ENCODE data around the gene GALNT2.

The GALNT2 gene

DNA sequence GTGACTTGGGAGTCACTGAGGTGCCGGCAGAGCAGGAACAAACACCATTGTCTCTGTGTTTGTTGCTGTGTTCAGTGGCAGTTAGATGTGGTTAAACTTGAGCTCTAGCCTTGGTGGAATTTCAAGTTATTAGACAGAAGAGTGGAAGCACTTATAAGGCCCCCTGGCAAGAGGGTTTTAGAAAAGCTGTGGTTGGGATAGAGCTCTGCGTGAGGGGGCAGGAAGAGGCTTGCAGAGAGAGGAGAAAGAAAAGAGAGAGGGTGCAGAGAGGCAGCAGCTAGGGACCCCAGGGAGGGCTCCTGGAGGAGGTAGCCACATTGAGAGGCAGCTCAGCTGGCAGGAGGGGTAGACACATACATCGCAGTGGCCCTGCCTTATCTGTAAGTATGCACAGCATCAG lies 128.2 kb downstream of the GALNT2 start:
- DNase-seq = no peak

DNA sequence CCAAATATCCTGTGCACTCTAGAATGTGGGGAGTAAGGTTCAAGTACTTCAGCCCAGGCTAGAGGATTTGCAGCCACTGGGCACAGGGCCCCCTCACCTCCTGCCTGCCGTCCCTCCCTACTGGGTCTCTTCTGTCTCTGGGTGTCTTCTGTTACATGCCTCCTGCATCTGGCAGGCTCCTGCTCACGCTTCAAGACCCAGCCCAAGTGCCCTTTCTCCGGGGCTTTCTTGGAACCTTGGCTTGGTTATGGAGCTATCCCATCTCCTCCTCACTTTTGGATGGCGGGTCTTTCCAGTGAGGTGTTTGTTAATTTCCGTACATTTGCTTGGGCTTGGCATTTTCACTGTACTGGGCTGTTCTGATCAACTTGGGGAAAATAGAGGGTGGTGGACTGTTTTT lies 129.0 kb downstream of the GALNT2 start:
- DNase-seq = no peak

DNA sequence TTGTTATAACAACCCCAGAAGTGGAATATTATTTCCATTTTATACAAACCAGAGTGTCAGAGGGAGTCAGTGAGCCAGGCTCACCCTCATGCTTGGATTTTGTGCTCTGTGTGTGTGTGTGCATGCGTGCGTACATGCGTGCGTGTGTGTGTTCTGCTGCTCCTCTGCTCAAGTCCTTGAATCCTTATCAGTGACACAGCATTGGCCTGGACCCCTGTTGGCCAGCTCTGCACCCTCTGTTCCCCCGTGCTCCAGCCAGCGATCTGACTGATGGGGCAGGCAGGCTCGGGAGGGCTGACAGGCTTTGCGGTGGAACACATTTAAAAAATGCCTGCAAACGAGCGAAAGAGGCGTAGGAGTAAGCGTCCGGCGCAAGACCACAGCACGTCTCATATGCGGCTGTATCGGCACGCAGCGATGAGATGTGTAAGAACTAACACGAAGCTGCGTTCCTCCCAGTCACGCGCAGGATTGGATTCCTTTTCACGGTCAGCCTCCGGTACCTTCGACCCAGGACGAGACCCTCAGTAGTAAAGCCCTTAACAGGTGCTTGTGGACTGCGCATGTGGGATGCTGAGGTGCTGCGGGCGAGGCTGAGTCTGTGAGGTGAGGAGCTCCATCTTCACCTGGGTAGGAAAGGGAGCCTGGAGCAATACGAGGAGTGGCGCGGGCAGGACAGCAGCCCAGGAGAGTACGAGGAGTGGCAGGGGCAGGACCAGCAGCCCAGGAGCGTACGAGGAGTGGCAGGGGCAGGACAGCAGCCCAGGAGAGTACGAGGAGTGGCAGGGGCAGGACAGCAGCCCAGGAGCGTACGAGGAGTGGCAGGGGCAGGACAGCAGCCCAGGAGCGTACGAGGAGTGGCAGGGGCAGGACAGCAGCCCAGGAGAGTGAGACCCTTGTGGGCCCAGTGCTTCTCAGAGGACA lies 130.9 kb downstream of the GALNT2 start:
- DNase-seq = no peak

DNA sequence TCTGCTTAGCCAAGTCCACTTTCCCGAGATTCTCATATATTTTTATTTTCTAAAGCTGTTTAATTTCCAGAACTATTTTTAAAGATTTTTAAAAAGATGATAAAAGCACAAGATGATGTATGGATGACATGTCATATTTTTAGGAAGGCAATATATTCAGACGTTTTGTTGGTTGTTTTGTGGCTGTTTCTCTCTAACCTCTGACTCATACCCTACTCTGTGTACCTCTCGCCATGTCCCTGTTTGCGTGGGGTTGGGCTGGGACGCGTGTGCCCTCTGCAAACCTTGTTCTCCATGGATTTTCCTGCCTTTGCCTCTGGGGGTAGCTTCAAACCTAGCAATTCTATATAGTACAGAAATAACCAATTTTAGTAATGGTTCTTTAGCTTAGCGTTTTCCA lies 132.0 kb downstream of the GALNT2 start:
- DNase-seq = no peak

DNA sequence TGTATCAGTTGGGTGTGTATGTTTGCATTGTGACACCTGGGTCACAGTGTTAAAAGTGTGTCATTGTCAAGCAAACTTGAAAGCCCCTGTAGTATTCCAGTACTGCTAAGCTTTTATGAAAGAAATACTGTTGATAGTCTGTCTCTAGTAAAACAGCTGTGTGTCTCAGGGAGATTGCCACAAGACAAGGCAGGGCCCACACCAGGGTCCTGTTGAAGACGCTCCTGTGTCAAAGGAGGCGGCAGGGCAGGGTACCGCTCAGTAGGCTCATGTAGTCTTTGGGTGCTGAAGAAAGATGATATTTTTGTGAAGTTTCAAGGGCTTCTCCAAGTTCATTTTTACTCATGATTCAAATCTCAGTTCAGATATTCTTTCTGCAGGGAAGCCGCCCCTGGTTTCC lies 132.5 kb downstream of the GALNT2 start:
- DNase-seq = no peak

DNA sequence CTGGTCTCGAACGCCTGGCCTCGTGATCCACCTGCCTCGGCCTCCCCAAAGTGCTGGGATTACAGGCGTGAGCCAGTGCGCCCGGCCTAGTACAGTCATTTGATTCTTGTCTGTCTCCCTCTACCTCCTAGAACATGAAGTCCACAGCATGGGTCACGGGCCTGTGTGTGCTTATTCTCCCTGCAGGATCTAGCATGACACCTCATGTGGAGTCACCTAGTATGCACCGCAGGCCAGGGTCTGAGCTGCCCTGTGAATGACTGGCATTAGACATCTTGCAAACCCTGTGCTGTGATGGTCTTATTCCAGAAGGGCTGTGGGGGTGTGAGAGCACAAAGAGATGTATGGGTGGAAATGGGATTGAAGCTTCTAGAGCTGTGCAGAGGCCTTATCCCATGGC lies 133.2 kb downstream of the GALNT2 start:
- DNase-seq = no peak

DNA sequence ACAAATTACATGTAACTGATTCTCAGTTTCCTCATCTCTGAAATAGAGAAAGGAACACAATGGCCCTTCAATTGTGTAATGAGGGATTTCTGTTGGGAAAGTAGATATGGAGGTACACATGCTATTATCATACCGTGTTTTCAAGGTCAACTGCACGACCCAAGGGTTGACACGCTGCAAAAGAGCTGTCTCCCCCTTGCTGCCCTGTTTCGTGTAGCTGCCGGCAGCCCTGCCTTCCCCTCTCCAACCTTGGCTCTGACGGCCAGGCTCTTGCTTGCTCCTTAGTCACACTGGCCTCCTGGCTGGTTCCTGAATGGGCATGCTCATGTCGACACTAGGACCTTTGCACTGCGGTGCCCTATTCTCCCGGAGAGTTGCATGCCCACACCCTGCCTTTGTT lies 134.4 kb downstream of the GALNT2 start:
- no peak for DNase-seq

DNA sequence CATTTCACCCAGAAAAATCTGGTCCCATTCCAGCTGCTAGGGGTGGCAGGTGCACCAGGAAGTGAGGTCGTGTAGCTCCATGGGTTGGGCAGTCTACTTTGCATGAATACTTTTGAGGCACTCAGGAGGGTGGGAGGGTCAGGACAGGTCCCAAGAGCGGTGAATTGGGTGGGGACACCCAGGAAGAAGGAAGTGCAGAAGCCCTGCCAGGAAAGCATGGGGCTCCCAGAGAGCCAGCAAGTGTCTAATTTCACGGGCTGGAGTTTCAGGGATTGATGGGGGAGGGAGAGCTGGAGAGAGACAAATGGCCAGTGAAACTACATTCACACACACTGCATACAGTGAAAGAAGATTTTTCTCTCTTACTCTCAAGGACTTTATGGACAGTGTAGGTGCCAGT lies 137.8 kb downstream of the GALNT2 start:
- no peak for DNase-seq

DNA sequence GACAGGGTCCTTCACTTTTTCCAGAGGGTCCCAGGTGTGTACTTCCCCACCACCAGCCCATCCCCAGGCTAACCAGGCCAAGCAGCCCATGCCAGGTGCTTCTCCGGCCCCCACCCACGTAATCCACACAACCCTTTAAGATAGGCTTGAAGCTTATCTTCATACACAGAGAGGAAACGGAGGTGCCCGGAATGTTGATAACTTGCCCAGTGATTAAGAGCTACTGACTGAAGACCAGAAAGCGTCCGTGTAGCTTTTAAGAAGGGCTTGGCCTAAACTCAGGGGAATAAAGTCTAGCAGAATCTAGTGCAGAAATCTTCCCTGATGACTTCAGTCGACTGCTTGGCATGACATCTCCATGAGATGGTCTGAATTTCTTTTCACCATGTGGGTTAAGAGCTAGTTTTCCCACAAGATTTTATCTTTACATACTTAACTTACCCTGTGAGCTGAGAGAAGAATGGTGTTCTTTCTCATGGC lies 138.7 kb downstream of the GALNT2 start:
- no peak for DNase-seq

DNA sequence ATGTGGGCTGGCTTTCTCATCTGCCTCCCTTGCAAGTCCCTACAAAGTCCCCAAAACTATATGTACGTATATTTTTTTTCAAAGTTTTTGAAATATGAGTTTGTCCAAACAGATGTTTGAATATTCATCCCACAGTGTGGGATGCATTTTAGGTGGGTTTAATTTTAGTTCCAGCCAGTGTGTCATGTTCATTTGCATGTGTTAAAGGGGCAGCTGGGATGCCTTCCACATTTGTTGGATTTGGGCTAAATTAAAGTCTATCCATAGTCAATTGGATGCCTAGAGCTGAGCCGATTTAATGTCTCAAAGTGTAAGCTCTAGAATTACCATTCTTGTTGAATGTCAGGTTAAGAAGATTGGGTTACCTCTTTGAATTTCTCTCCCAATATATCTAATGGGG lies 139.2 kb downstream of the GALNT2 start:
- no peak for DNase-seq

DNA sequence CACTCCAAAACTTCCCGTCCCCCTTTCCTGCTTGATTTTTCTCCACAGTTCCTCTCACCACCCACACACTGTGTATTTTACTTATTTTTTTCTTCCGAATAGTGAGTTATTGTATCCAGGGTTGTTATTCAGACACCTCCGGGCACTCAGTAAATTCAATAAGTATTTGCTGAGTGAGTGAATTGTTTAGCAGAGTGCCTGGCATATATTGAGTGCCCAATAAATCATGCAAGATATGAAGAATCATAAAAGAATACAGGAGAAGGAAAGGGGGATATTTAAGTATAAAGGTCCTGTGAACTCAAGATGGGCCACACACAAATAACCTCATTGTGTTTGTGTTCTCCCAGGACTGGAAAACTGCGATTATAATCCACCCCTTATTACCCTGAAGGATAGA lies 139.9 kb downstream of the GALNT2 start:
- DNase-seq = no peak

DNA sequence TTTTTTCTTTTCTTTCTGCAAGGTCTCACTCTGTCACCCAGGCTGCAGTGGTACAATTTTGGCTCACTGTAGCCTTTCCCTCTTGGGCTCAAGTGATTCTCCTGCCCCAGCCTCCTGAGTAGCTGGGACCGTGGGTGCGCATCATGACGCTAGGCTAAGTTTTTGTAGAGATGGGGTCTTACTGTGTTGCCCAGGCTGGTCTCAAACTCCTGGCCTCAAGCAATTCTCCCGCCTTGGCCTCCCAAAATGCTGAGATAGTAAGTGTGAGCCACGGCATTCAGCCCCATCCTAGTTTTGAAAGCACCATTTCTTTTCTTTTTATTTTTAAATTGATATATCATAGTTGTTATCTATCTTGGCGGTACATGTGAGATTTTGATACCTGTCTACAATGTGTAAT lies 140.6 kb downstream of the GALNT2 start:
- DNase-seq = no peak

DNA sequence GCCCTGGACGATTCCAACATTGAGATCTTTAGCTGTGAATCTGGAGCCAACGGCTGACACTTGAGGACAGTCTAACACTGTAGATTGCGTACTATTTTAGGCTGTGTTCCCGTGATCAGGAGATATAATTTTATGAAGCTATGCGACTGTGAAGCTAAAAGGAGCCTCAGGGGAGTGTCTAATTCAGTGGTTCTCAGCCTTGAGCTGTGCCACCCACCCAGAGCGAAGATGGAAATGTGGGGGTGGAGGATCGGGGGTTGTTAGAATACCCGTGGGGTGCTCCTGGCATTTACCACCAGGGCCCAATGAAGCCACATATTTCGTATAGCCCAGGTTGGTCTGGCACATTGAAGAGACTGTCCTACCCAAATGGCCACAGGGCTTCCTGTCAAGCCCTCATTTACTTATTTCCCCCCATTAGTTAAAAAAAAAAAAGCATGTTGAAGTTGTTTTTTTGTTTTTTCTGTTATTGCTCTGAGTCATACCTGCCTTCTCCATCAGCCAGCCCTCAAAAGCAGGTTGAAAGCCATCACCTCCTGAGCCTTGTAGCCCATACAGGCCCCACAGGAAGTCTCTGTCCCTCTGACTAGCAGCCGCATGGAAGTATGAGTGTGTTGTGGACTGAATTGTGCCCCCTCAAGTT lies 141.7 kb downstream of the GALNT2 start:
- peak in 1 of 2 donors; percentile 11 for DNase-seq

DNA sequence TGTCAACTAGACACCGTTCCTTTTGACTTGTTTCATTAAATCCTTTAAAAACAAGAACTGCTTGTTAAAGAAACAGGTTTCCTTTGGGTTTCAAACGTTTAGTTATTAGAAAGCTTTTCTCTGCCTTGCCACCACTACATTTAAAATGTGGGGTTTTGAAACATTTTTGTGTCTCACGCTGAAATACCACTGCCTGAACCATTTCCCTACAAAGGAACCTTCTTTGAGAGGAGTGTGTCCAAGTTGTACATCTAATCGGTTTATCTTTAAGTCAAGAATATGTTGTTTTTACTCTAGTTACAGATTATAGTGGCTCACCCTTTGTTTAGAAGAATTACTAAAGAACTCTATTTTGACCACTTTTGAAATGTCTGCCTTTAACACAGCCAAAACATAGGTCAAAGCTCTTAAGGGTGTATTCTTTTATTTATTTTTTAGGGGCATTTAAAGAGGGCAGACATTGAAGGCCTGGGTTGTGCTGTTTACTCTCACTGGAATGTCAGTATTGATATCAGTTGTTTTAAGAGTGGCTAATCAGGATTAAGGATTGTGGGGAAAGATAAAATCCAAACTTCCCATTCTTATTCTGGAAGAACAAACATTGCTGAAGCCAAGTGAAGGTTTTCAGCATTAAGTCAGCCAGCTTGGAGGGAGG lies 143.4 kb downstream of the GALNT2 start:
- no peak for DNase-seq

DNA sequence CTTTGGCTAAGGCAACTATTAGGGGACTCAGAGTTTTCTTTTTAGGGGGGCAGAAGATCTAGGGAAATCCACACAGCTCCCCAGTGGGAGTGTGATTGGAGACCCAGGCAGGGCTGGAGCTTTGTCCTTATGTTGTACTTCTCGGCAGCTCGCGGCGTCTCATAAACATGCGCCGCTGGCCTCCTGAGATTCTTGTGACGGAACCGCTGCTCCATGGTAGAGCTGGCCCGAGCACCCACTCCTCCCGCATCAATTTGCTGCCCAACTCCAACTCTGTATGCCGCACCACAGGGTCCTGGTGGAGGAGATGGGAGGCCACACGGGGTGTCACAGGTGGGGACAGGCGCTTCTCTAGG lies 143.9 kb downstream of the GALNT2 start:
- no peak for DNase-seq

DNA sequence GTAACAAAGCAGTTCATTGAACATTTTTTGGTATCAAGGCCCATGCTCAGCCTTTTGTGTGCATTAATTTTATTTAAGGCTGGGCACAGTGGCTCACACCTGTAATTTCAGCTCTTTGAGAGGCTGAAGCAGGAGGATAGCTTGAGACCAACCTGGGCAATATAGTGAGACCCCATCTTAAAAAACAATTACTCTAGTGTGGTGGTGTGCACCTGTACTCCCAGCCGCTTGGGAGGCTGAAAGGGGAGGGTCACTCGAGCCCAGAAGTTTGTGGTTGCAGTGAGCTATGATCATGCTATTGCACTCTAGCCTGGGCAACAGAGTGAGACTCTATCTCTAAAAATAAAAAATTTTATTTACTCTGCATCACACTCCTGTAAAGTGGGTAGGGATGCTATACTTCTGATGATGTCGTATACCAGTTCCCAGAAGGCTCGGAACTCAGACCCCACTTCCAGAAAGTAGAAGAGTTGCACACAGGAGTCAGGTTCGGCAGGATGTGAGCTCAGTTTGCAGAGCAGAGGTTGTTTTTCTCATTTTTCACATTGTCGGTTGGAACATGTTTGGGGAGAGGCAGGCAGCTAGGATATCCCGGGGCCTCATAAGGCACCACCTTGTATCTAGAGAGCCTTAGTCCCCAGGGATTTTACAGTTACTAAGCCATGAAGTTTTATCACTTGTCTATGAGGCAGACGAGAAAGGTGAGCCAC lies 144.6 kb downstream of the GALNT2 start:
- DNase-seq = no peak

DNA sequence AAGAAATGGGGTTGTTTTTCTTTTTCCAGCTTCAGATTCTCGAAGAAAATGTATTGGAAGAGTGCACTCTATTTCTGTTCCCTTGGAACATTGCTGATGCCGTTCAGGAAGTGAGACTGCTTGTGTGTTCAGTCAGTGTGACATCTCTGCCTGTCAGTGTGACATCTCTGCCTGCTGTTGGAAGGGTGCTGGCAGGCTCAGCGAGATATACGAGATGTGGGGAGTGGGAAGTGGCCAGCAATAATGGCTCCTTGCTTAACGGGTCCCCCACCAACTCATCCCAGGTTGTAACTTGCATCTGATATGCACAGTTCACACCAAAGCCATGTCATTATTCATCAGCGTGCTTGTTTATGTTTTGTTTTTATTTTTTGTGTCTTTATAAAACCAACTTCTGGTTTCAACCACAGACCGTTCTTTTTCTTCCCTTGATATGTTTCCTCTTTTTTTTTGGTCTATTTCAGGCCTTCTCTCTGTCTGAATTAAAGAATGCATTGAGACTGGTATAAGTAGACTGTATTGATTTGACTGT lies 145.4 kb downstream of the GALNT2 start:
- DNase-seq = peak; percentile 10 to 32

DNA sequence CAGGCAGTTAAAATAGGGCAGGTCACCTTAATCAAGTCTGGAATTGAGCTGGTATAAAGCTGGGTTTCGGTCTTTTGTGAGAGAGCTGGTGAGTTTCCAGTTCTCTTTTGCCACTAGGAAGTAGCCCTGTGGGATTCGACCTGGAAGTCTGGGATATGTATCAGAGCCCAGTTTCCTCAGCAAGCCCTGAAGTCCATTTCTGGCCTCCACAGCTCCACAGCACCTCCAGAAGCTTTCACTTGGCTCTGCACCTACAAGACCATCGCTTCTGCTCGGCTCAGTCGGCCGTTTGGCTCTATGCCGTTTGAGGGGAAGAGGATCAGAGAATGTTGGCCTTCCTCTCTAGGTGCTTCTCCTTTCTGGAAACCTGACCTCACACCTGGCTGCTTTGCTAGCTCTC lies 148.0 kb downstream of the GALNT2 start:
- DNase-seq = no peak

DNA sequence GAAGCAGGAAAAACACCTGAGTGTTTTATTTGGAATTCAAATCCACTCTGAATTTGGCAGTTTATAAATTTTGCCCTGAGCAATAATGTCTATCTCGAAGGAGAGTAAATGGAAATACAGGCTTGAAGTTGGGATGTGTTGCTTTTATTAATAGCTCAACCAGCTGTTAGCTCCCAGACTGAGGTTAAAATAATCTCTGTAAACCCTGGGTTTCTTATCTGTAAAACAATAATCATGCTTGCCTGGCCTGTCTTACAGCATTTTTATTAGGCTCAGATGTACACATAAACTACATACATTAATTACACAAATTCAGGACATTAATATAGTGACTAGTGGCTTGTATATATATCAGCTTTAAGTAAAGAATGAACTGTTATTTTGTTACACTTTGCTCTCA lies 148.5 kb downstream of the GALNT2 start:
- DNase-seq = no peak

DNA sequence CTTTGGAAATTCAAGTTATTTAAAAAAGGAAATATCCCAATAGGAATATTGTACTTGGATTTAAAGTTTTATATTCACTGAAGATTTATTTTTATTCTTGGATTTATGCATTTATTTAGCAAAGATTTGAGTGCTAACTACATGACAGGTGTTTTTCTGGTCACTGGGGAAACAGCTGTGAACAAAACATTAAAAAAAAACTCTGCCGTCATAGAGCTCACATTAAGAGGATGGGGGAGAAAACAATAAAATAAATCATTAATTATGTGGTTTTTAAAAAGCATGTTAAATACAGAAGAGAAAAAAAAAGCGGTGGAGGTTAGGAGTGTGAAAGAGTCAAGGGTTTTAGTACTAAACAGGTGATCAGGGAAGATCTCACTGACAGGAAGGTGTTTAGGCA lies 149.9 kb downstream of the GALNT2 start:
- no peak for DNase-seq

DNA sequence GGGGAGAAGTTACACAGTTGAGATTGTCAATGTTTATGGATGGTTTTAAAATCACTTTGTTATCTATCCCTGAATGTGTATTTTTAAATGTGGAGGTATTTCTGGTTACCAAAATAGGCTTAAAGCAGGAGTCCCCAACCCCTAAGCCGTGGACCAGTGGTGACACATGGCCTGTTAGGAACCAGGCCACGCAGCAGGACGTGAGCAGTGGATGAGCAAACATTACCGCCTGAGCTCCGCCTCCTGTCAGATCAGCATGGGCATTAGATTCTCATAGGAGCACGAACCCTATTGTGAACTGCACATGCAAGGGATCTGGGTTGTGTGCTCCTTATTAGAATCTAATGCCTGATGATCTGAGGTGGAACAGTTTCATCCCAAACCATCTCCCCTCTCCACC lies 151.6 kb downstream of the GALNT2 start:
- no peak for DNase-seq

DNA sequence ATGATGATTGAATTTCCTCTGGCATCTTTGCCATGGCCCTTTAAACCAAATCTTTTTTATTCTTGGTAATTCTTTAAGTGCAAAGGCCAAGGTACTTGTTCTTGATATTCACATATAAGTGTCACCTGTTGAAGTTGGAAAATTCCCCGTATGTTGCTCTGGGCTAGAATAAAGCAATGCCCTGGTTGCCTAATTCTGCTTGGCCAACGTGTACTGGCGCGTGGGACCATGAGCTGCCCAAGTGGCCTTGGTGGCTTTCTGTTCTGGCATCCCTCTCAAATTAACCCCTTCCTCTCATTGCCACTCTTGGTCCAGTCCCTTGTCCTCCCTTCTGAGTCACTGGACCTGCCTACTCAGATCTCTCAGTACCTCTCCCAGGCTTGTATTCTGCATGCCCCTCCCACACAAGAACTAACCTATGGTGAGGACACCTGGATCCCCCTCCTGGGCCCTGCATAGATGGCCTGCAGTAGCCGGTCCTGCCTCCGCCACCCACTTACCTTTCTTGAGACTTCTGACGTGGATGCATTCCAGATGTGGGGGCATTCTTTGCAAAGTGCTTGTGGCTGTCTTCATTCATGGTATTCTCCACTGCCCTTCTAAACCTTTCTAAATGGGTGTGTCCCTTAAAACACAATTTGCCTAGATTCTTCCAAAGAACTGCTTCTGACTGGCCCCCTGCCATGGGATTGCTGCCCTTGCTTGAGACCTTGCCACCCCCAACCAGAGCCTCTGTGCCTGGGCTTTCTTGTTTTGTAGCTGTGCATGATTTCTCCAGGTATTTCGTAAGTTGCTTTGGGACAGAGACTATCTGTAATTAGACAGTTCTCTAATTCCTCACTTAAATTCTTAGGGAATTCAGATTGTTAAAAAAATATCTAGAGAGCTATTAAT lies 152.4 kb downstream of the GALNT2 start:
- no peak for DNase-seq

All from CD4-positive, alpha-beta T cell treated with Interleukin-4 for 1 hour (primary cell).